IPS-11a (cell line): ENCODE results near the gene IFFO2.
A peak's percentile ranks its signal among the peaks of the same experiment; 100 is the strongest.

Experiments
- H3K4me3 ChIP-seq: one replicate; pipeline ENCODE4 v1.5.1; 2013; ENCODE audit warnings: low read depth, low read length, control low read depth

The IFFO2 gene

GRCh38 chr1:18972991-18973390 lies 16.5 kb upstream of the IFFO2 start:
- H3K4me3 ChIP-seq = no peak overlapping the region

GRCh38 chr1:18972531-18972930 lies 16.1 kb upstream of the IFFO2 start:
- no peak overlapping the region for H3K4me3 ChIP-seq

- H3K4me3 ChIP-seq = no peak overlapping the region
These were observed 14.3 kb upstream of the IFFO2 start for GRCh38 chr1:18970762-18971161.

- no peak overlapping the region for H3K4me3 ChIP-seq
These were observed 13.9 kb upstream of the IFFO2 start for GRCh38 chr1:18970358-18970757.

GRCh38 chr1:18967066-18967690 lies 10.7 kb upstream of the IFFO2 start:
- no peak overlapping the region for H3K4me3 ChIP-seq

- H3K4me3 ChIP-seq = no peak overlapping the region
These were observed 9.0 kb upstream of the IFFO2 start for GRCh38 chr1:18965206-18966173.

GRCh38 chr1:18963968-18964367 lies 7.5 kb upstream of the IFFO2 start:
- H3K4me3 ChIP-seq = no peak overlapping the region

GRCh38 chr1:18962855-18963737 lies 6.6 kb upstream of the IFFO2 start:
- H3K4me3 ChIP-seq = no peak overlapping the region

GRCh38 chr1:18962121-18962721 lies 5.7 kb upstream of the IFFO2 start:
- no peak overlapping the region for H3K4me3 ChIP-seq

- H3K4me3 ChIP-seq = no peak overlapping the region
These were observed 4.3 kb upstream of the IFFO2 start for GRCh38 chr1:18960821-18961220.

GRCh38 chr1:18960409-18960808 lies 3.9 kb upstream of the IFFO2 start:
- no peak overlapping the region for H3K4me3 ChIP-seq

GRCh38 chr1:18959591-18959990 lies 3.1 kb upstream of the IFFO2 start:
- H3K4me3 ChIP-seq = no peak overlapping the region

GRCh38 chr1:18957532-18958300 lies 1.2 kb upstream of the IFFO2 start:
- peak overlapping the region; percentile 65 for H3K4me3 ChIP-seq

- H3K4me3 ChIP-seq = peak overlapping the region; percentile 65
These were observed 653 bp upstream of the IFFO2 start for GRCh38 chr1:18957136-18957521.

GRCh38 chr1:18955441-18956192 lies 859 bp downstream of the IFFO2 start:
- H3K4me3 ChIP-seq = peak overlapping the region; percentile 54

- H3K4me3 ChIP-seq = peak overlapping the region; percentile 54
These were observed 1.4 kb downstream of the IFFO2 start for GRCh38 chr1:18955131-18955440.

- no peak overlapping the region for H3K4me3 ChIP-seq
These were observed 2.0 kb downstream of the IFFO2 start for GRCh38 chr1:18954270-18955071.

- H3K4me3 ChIP-seq = no peak overlapping the region
These were observed 2.7 kb downstream of the IFFO2 start for GRCh38 chr1:18953731-18954231.
